GM10847 (cell line): ENCODE measurements around the gene PARS2.

Experiments
- POLR2A ChIP-seq: IDR thresholded peaks from 2 replicates; pipeline ENCODE4 v1.6.1; 2011; ENCODE audit not compliant: insufficient read length; ENCODE audit errors: extremely low read depth

PARS2 gene

GRCh38 chr1:54788459-54788858 is 24.1 kb upstream of the PARS2 start:
- no peak for TF ChIP-seq POLR2A

DNA sequence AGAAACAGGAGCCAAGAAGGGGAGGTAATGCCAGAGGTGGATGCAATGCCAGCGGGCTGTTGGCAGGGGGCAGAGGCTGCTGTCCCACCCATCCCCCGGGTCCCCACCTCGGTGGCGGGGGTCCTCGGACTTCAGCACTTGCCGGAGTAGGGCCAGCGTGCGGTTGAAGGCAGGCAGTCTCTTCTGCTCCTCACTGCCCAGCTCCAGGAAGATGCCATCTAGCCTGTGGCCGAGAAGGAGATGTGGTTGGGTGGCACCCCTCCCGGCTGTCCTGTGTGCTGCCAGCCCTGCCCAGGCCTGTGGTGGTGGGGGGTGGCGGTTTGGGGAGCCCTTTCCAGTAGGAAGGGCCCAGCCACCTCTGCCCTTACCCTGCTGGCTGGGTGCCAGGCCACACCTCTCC is 23.3 kb upstream of the PARS2 start:
- TF ChIP-seq POLR2A = no peak

GRCh38 chr1:54786778-54787177 is 22.5 kb upstream of the PARS2 start:
- no peak for TF ChIP-seq POLR2A

DNA sequence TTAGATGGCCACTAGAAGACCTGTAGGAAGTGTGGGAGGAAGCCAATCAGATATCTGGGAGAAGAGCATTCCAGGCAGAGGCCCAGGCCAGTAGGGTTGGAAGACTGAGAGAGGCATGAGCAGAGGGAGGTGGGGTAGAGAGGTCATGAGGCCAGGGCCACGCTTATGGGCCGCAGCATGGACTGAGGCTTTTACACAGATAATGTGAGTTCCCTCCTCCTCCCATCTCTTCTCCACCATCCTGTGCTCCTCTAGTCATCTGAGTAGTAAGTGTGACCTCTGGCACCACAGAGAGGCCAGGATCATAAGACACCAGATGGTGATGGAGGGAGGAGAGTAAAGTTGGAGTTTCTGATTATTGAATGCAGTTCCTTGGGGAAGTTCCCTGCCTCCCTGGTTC is 19.7 kb upstream of the PARS2 start:
- no peak for TF ChIP-seq POLR2A

DNA sequence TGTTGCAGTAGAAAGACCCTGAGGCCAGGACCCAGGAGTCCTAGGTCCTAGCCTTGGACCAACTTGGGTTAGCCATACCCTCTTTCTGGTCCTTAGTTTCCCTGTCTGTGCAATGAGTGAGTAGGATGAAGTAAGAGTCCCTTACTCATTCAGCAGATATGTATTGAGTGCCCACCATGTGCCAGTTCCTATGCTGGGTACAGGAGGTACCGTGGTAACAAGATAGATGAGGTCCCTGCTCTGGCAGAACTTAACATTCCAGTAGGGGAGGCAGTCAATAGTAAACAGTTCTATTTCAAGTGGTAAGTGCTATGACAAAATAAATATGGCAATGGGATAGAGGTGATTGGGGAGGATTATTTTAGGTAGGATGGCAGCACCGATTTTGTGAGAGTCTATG is 18.3 kb upstream of the PARS2 start:
- TF ChIP-seq POLR2A = no peak

DNA sequence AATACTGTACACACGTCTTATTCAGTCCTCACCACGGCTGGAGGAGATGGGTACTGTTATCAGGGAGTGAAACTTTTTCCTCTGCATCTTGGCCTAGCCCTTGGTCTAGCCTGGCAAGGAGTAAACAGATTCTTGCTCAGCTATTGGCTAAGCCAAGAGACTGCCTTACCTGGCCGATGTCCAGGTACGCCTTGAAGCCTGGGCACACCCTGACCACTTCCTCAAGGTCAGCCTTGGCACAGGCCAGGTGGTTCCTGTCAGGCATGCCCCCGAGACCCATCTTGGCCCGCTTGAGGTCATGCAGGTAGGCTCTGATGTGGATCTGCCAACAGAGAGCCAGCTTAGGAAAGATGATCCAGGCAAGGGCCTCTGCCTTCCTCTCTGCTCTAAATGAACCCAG is 17.8 kb upstream of the PARS2 start:
- TF ChIP-seq POLR2A = no peak

- TF ChIP-seq POLR2A = no peak
These were observed 16.9 kb upstream of the PARS2 start for GRCh38 chr1:54781023-54781723.

- no peak for TF ChIP-seq POLR2A
These were observed 13.1 kb upstream of the PARS2 start for GRCh38 chr1:54777431-54777830.

GRCh38 chr1:54777011-54777410 is 12.7 kb upstream of the PARS2 start:
- TF ChIP-seq POLR2A = no peak

DNA sequence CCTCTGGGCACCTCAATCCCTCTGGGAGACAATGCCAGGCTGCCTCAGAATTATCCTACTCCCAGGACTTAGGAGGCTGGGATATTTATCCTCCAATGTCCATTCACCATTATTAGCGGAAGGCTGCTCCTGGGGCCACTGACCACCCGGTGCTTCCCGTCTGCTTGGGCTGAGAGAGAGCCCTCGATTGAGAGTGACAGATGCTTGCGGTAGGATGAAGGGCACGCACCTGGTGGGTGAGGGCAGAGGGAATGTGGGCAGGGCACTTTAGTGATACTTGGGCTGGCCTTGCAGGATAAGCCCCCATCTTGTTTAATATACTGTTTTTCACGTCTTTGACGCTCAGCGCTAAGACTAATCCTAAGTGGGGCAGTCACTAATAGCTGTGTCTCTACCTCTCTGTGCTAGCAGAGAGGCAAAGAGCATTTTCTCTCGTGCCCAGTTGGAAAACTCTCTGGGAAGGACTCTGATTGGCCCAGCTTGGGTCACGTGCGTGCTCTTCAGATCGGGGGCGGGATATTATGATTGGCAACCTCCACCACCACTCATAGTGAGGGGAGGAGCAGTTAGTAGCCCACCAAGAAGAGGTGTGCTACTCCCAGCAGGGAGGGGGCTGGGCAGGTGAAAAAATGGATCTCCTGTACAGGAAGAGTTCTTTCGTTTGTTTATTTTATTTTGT is 10.6 kb upstream of the PARS2 start:
- no peak for TF ChIP-seq POLR2A

DNA sequence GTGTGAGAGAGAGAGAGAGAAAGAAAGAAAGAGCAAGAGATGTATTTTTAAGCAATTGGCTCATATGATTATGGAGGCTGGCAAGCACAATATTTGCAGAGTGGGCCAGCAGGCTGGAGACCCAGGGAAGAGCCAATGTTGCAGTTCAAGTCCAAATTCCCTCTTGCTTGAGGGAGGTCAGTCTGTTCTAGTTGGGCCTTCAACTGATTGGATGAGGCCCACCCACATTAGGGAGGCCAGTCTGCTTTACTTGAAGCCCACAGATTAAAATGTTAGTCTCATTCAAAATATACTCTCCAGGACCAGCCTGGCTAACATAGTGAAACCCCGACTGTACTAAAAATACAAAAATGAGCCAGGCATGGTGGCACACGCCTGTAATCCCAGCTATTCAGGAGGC is 8.6 kb upstream of the PARS2 start:
- no peak for TF ChIP-seq POLR2A

DNA sequence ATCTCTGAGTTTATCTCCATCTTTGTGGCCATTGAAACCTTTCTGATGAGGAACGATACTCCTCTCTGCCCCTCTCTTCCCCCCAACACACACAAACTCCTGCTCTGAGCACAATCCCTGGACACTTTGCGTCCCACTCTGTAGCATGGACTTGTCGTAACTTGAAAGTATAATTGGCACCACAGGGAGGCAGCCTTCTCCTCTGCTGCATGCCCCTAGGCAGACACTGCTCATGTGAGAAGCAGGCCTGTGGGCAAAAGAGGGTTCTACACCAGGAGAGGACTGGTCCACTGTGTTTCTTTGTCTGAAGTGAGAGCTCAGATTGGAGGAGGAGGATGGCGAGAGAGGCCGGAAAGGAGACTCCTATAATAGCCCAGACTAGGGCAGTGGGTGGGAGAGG is 3.8 kb upstream of the PARS2 start:
- TF ChIP-seq POLR2A = no peak

DNA sequence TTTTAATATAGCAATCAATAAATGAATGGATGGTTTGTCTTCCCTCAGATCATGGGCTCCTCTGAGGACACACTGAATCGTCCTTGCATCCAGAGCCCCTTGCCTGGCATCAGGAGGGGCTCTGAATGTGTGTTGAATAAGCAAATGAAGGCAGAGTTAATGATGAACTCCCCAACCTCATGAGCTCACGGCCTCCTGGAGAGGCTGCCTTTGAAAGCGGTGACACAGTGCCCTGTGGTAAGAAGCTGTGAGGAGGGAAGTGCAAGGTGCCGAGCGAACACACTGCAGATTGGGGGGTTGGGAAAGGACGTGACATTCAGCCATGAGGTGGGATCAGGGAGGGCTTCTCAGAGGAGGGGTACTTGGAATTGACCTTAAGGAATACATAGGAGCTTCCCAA is 3.2 kb upstream of the PARS2 start:
- TF ChIP-seq POLR2A = no peak

- no peak for TF ChIP-seq POLR2A
These were observed 2.4 kb upstream of the PARS2 start for GRCh38 chr1:54766726-54767125.

- TF ChIP-seq POLR2A = no peak
These were observed 719 bp upstream of the PARS2 start for GRCh38 chr1:54764922-54765561.

DNA sequence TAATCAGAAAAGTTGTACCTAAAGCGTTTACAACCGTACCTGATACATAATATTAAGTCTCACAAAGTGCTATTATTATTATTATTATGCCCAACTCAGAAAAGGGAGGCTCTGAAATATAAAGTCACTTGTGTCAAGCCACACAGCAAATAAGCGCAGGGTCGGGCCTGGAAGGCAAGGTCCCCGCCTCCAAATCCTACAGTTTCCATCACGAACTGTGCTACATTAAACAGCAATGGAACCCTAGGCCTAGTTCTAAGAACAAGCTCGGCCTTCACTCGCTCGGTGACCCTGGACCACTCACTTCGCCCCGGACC is 549 bp downstream of the PARS2 start:
- no peak for TF ChIP-seq POLR2A

DNA sequence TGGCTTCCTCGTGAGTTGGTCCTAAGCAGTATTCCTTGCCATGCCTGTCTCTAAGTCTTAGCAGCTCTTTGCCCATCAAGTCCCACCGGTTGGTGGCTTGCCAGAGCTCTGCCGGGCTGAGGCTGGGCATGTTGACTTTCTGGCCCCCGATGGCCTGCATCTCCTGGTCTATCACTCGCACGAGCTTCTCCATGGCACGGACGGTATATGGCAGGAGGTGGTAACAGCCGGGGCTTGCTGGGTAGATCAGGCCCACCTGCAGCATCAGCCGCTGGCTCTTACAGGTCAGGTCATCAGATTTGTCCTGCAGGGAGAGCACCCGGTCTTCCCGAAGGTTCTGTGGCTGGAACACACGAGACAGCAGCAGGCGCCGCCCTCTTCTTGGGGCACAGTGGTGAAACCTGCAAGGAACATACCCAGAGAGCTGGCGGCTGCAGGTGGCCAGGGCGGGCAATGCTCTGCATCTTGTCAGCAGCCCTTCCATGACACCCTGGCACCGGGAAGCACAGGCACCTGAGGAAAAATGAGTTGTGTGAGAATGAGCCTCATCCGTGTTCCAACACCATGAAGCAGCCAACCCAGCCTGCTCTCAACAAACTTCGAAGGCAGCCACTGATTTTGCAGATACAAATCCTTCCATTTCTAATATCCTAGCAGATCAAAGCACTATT is 5.5 kb downstream of the PARS2 start:
- TF ChIP-seq POLR2A = no peak

DNA sequence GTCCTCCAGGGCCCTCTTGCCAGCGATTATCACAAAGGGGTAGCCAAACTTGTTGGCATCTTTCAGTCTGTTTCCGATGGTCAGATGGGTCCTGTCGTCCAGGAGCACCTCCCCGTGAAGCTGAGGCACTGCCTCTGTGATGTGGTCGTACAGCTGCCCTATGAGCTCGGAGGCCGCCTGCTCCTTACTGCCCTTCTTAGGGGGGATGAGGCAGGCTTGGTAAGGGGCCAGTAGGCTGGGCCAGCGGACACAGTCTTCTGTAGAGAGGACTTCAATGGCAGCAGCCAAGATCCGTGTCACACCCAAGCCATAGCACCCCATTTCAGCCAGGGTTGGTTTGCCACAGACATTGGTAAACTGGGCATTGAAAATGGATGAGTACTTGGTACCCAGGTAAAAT is 6.5 kb downstream of the PARS2 start:
- TF ChIP-seq POLR2A = no peak
